ENCODE results near the gene EGR4.
"Not testable (repeated sequence)": the region's sequence is repeated elsewhere in the genome, so short reads cannot be mapped to it uniquely, and the experiment has no call there.

Gene EGR4

DNA sequence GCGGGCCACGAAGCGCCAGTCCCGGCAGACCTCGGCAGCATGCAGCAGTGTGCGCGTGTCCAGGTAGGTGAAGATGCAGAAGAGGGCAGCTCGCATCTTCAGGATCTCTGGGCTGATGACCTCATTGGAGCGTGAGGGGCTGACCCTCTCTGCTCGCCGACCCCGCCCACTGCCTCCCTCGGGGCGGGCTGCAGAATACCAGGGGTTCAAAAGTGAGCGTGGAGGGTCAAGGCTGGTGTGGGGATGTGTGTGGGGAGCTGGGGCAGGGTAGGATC is 29.1 kb downstream of the EGR4 start:
- no peak for DNase-seq
- POLR2A ChIA-PET, result no interaction called here
- Histone ChIP-seq H3K9me3 (ENCODE audit: control extremely low read depth in 1 of 5, control insufficient read depth in 4 of 5, insufficient read depth in 2 of 5, low read depth in 1 of 5, low read length in 4 of 5) (no peaks in the 10 kb centered on the region), H3K27ac (ENCODE audit: insufficient read depth in 1 of 2, low read depth in 1 of 2, low read length in 2 of 2, poor library complexity in 1 of 2, severe bottlenecking in 2 of 2) (no peak overlapping the region), H3K27me3 (replicated peaks in 2 of 5; ENCODE audit: control insufficient read depth in 4 of 5, insufficient read depth in 5 of 5, low read length in 4 of 5) (peaks cover 0 to 11% (median 0%) of the 10 kb centered on the region in 5 experiments), H3K36me3 (ENCODE audit: control insufficient read depth in 4 of 4, insufficient read depth in 4 of 4, low read length in 3 of 4) (peaks cover 0 to 79% (median 42%) of the 10 kb centered on the region in 4 experiments), H3K4me1 (ENCODE audit: control extremely low read depth in 1 of 4, control insufficient read depth in 4 of 4, insufficient read depth in 4 of 4, low read length in 3 of 4) (no peaks in the 10 kb centered on the region), H3K4me3 (ENCODE audit: control insufficient read depth in 1 of 7, extremely low read depth in 1 of 7, insufficient read depth in 4 of 7, low read depth in 2 of 7, low read length in 6 of 7) (no peak overlapping the region)
- WGBS (ENCODE audit: insufficient coverage), result 97% methylated on average over 8 of the region's 15 CpGs
- CTCF ChIA-PET, result no interaction called here

DNA sequence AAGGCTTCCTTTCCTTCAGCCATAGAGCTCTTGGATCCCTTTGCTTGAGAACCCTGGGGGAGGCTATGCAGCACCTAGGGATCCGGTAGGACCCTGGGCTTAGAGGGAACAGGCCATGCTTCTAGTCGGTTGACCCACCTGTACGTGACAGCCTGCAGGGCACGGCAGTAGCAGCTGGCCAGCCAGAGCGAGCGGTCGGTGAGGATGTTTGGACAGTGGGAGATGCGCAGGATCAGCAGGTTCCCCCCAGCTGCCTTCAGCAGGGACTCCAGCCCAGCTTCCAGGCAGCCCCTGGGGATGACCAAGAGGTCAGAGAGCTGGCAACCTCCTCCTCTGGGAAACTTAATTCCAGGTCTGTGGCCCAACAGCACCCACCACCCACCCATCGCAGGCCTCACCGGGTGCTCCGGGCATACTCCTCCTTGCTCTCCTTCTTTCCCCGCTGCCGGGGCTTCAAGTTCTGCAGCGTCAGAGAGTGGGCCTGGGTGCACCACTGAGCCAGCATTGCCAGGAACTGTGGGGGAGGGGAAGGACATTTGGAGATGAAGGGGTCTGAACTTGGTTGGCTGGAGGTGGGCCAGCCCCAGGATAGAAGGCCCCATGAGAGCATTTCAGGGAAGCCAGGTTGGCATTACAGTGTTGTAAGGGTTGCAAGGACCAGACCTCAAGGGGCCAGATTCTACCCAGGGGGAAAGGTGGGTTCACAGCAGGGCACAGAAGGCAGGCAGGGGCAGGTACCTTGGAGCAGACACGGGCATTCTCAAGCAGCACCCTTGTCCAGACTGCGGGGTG is 29.6 kb downstream of the EGR4 start:
- ChIA-PET CTCF (interaction anchor here (2.0 kb wide), 1 partner anchor 13 kb away, joined by 5 read pairs; no protein-coding TSS in a partner anchor), POLR2A (interaction anchor here (0.6 kb wide), 1 partner anchor 97 kb away, joined by 8 read pairs; no protein-coding TSS in a partner anchor)
- H3K9me3 ChIP-seq (ENCODE audit: control extremely low read depth in 1 of 5, control insufficient read depth in 4 of 5, insufficient read depth in 2 of 5, low read depth in 1 of 5, low read length in 4 of 5), result no peaks in the 10 kb centered on the region
- H3K36me3 ChIP-seq (ENCODE audit: control insufficient read depth in 4 of 4, insufficient read depth in 4 of 4, low read length in 3 of 4), result peaks cover 0 to 80% (median 45%) of the 10 kb centered on the region in 4 experiments
- H3K27me3 ChIP-seq (replicated peaks in 2 of 5; ENCODE audit: control insufficient read depth in 4 of 5, insufficient read depth in 5 of 5, low read length in 4 of 5), result peaks cover 0 to 6% (median 0%) of the 10 kb centered on the region in 5 experiments
- H3K4me3 ChIP-seq (ENCODE audit: control insufficient read depth in 1 of 7, extremely low read depth in 1 of 7, insufficient read depth in 4 of 7, low read depth in 2 of 7, low read length in 6 of 7), result no peak overlapping the region
- WGBS (ENCODE audit: insufficient coverage), result 92% methylated on average over 10 of the region's 16 CpGs
- H3K4me1 ChIP-seq (ENCODE audit: control extremely low read depth in 1 of 4, control insufficient read depth in 4 of 4, insufficient read depth in 4 of 4, low read length in 3 of 4), result no peaks in the 10 kb centered on the region
- no peak for DNase-seq
- H3K27ac ChIP-seq (ENCODE audit: insufficient read depth in 1 of 2, low read depth in 1 of 2, low read length in 2 of 2, poor library complexity in 1 of 2, severe bottlenecking in 2 of 2), result no peak overlapping the region

DNA sequence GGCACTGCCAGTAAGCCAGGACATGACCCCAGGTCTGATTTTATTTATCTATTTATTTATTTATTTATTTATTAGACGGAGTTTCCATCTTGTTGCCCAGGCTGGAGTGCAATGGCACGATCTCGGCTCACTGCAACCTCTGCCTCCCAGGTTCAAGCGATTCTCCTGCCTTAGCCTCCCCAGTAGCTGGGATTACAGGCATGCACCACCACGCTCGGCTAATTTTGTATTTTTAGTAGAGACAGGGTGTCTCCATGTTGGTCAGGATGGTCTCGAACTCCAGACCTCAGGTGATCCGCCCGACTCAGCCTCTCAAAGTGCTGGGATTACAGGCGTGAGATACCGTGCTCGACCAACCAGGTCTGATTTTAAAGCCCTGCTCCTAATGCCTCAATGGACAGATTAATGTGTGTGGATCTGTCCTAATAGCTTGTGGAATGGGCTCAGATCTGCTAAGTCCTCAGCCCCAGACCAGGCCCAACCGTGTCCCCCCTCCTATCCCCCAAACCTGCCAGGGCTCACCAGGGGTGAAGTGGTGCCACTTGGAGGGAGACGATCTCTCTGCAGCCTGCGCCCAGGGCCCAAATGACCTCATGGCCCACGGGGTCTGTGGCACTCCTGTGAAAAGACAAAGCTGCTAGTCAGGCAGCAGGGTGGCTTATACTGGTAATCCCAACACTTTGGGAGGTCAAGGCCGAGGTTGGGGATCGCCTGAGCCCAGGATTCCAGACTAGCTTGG is 30.5 kb downstream of the EGR4 start:
- not testable (repeated sequence) for H3K27ac ChIP-seq (ENCODE audit: insufficient read depth in 1 of 2, low read depth in 1 of 2, low read length in 2 of 2, poor library complexity in 1 of 2, severe bottlenecking in 2 of 2); H3K4me1 ChIP-seq (ENCODE audit: control extremely low read depth in 1 of 4, control insufficient read depth in 4 of 4, insufficient read depth in 4 of 4, low read length in 3 of 4); H3K4me3 ChIP-seq (ENCODE audit: control insufficient read depth in 1 of 7, extremely low read depth in 1 of 7, insufficient read depth in 4 of 7, low read depth in 2 of 7, low read length in 6 of 7); H3K9me3 ChIP-seq (ENCODE audit: control extremely low read depth in 1 of 5, control insufficient read depth in 4 of 5, insufficient read depth in 2 of 5, low read depth in 1 of 5, low read length in 4 of 5); H3K27me3 ChIP-seq (replicated peaks in 2 of 5; ENCODE audit: control insufficient read depth in 4 of 5, insufficient read depth in 5 of 5, low read length in 4 of 5); DNase-seq
- ChIA-PET POLR2A (interaction anchor here (0.6 kb wide), 1 partner anchor 98 kb away, joined by 8 read pairs; no protein-coding TSS in a partner anchor), CTCF (interaction anchor here (1.0 to 2.0 kb wide), 2 partner anchors 10 to 12 kb away, joined by 3 to 5 read pairs; no protein-coding TSS in a partner anchor)
- peaks cover 0 to 82% (median 45%) of the 10 kb centered on the region in 4 experiments for H3K36me3 ChIP-seq (ENCODE audit: control insufficient read depth in 4 of 4, insufficient read depth in 4 of 4, low read length in 3 of 4)
- WGBS (ENCODE audit: insufficient coverage), result 94% methylated on average over 17 of the region's 18 CpGs

DNA sequence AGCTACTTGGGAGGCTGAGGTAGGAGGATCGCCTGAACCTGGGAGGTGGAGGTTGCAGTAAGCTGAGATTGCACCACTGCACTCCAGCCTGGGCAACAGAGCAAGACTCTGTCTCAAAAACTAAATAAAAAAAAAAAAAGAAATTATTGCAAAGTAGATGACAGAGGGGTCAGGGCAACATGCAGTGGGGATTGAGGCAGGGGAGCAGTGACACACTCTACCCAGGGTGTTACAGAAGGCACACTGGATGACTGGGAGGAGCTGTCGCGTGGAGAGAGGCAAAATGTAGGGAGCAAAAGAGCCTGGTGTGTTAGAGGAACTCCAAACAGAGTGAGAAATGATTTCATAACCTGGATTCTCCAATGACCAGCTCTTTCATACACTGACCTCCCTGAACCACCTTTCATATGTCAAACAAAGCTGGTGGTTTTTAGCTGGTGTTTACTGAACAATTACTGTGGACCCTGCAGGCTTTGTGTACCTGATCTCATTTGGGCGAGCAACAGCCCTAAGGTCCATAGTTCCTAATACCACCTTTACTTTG is 31.2 kb downstream of the EGR4 start:
- 100% methylated on average over 2 of the region's 4 CpGs for WGBS (ENCODE audit: insufficient coverage)

DNA sequence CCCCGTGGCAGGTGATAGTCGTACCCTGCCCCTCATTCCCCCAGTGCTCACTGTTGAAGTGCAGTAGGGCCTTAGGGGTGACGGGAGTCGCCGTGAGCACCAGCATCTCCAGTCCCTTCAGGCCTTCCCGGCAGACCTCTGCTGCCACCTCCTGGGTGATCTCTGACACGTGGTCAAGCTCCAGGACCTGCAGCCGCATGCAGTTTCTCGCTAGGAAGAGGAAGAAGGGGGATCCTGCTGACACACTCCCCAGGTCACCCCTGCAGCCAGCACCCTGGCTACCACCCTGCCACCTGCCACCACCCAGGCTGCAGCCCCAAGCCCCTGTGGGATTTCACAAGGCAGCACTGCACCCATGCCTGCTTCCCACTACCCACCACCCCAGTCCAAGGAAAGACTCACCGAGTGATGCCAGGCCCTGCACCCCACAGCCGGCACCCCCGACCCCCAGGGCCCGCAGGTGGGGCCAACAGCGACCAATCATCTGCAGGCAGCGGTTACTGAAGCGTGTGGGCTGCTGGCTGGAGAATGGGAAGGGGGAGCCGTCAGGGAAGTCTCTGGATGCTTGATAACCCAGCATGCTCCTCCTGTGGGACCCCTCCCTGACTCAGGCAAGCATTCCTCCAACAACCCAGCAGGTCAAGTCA is 32.9 kb downstream of the EGR4 start:
- Histone ChIP-seq H3K27me3 (replicated peaks in 2 of 5; ENCODE audit: control insufficient read depth in 4 of 5, insufficient read depth in 5 of 5, low read length in 4 of 5) (no peaks in the 10 kb centered on the region), H3K4me1 (ENCODE audit: control extremely low read depth in 1 of 4, control insufficient read depth in 4 of 4, insufficient read depth in 4 of 4, low read length in 3 of 4) (peaks cover 0 to 10% (median 0%) of the 10 kb centered on the region in 4 experiments), H3K4me3 (ENCODE audit: control insufficient read depth in 1 of 7, extremely low read depth in 1 of 7, insufficient read depth in 4 of 7, low read depth in 2 of 7, low read length in 6 of 7) (no peak overlapping the region), H3K9me3 (ENCODE audit: control extremely low read depth in 1 of 5, control insufficient read depth in 4 of 5, insufficient read depth in 2 of 5, low read depth in 1 of 5, low read length in 4 of 5) (no peaks in the 10 kb centered on the region), H3K27ac (ENCODE audit: insufficient read depth in 1 of 2, low read depth in 1 of 2, low read length in 2 of 2, poor library complexity in 1 of 2, severe bottlenecking in 2 of 2) (no peak overlapping the region), H3K36me3 (ENCODE audit: control insufficient read depth in 4 of 4, insufficient read depth in 4 of 4, low read length in 3 of 4) (peaks cover 0 to 73% (median 40%) of the 10 kb centered on the region in 4 experiments)
- peak in 2 of 3 donors; percentile 43 to 45 for DNase-seq
- CTCF ChIA-PET, result interaction anchor here (1.3 kb wide), 1 partner anchor 27 kb away, joined by 3 read pairs; the partner anchor contains the start of genes CCT7 and PRADC1
- POLR2A ChIA-PET, result no interaction called here
- 86% methylated on average over 5 of the region's 17 CpGs for WGBS (ENCODE audit: insufficient coverage)

More for the DNA sequence above, 31.2 kb downstream of the EGR4 start:
- POLR2A ChIA-PET, result no interaction called here
- no peak overlapping the region for H3K4me3 ChIP-seq (ENCODE audit: control insufficient read depth in 1 of 7, extremely low read depth in 1 of 7, insufficient read depth in 4 of 7, low read depth in 2 of 7, low read length in 6 of 7)
- peaks cover 0 to 10% (median 0%) of the 10 kb centered on the region in 4 experiments for H3K4me1 ChIP-seq (ENCODE audit: control extremely low read depth in 1 of 4, control insufficient read depth in 4 of 4, insufficient read depth in 4 of 4, low read length in 3 of 4)
- H3K27ac ChIP-seq (ENCODE audit: insufficient read depth in 1 of 2, low read depth in 1 of 2, low read length in 2 of 2, poor library complexity in 1 of 2, severe bottlenecking in 2 of 2), result no peak overlapping the region
- H3K36me3 ChIP-seq (ENCODE audit: control insufficient read depth in 4 of 4, insufficient read depth in 4 of 4, low read length in 3 of 4), result peaks cover 0 to 83% (median 45%) of the 10 kb centered on the region in 4 experiments
- CTCF ChIA-PET, result interaction anchor here (1.0 to 2.0 kb wide), 2 partner anchors 9 to 12 kb away, joined by 3 to 5 read pairs; no protein-coding TSS in a partner anchor
- no peak for DNase-seq
- H3K9me3 ChIP-seq (ENCODE audit: control extremely low read depth in 1 of 5, control insufficient read depth in 4 of 5, insufficient read depth in 2 of 5, low read depth in 1 of 5, low read length in 4 of 5), result no peaks in the 10 kb centered on the region
- H3K27me3 ChIP-seq (replicated peaks in 2 of 5; ENCODE audit: control insufficient read depth in 4 of 5, insufficient read depth in 5 of 5, low read length in 4 of 5), result no peaks in the 10 kb centered on the region

DNA sequence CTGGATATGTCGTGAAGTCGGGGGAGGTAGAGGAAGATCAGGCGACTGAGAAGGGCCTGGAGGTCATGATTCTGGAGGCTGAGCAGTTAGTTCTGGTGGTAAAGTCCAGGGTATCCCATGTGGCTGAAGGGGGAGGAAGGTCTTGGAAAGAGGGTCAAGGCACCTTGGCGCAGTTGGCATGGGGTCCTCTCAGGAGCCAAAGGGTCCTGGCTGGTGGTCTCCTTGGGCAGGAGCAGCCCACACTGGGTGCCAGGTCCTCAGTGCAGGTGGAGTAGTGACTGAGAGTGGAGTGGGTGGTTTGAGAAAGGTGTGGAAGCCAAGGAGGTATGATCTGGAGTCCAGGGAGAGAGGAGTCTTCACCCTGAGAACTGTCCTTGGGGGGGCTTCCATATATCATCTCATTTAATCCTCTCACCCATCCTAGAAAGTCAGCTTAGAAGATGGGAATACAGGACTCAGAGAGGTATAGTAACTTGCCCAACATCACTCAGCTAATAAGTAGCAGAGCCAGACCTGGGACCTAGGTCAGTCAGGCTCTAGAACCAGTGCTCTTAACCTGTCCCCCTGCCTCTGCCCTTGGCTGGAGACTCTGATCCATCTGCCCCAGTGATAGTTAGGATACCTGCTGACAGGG is 33.5 kb downstream of the EGR4 start:
- 89% methylated on average over 4 of the region's 4 CpGs for WGBS (ENCODE audit: insufficient coverage)
- POLR2A ChIA-PET, result no interaction called here

More for the DNA sequence above, 33.5 kb downstream of the EGR4 start:
- Histone ChIP-seq H3K27me3 (replicated peaks in 2 of 5; ENCODE audit: control insufficient read depth in 4 of 5, insufficient read depth in 5 of 5, low read length in 4 of 5) (no peaks in the 10 kb centered on the region), H3K36me3 (ENCODE audit: control insufficient read depth in 4 of 4, insufficient read depth in 4 of 4, low read length in 3 of 4) (peaks cover 0 to 74% (median 42%) of the 10 kb centered on the region in 4 experiments), H3K4me1 (ENCODE audit: control extremely low read depth in 1 of 4, control insufficient read depth in 4 of 4, insufficient read depth in 4 of 4, low read length in 3 of 4) (peaks cover 0 to 10% (median 0%) of the 10 kb centered on the region in 4 experiments), H3K9me3 (ENCODE audit: control extremely low read depth in 1 of 5, control insufficient read depth in 4 of 5, insufficient read depth in 2 of 5, low read depth in 1 of 5, low read length in 4 of 5) (no peaks in the 10 kb centered on the region), H3K27ac (ENCODE audit: insufficient read depth in 1 of 2, low read depth in 1 of 2, low read length in 2 of 2, poor library complexity in 1 of 2, severe bottlenecking in 2 of 2) (no peak overlapping the region), H3K4me3 (ENCODE audit: control insufficient read depth in 1 of 7, extremely low read depth in 1 of 7, insufficient read depth in 4 of 7, low read depth in 2 of 7, low read length in 6 of 7) (no peak overlapping the region)
- CTCF ChIA-PET, result interaction anchor here (1.3 kb wide), 1 partner anchor 26 kb away, joined by 3 read pairs; the partner anchor contains the start of genes CCT7 and PRADC1
- no peak for DNase-seq
